ENCODE data around the gene POU3F3.

- TF ChIP-seq CTCF (IDR thresholded peaks at IDR 0.05) (no peak), POLR2A (IDR thresholded peaks at IDR 0.05) (no peak)
These were observed 16.4 kb downstream of the POU3F3 start for GRCh38 chr2:104870100-104870975.
